Measurements from ENCODE around the gene ARFGAP3.

Gene ARFGAP3

DNA sequence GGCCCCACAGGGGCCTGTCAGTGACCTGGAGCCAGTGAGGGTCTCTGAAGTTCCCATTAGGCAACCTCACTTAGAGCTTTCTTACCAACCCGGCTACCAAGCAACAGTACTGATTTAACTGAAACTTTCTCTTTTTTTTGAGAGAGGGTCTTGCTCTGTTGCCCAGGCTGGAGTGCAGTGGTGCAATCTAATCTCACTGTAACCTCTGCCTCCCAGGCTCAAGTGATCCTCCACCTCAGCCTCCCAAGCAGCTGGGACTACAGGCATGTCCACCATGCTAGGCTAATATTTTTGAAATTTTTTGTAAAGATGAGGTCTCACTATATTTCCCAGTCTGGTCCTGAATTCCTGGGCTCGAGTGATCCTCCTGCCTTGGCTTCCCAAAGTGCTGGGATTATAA, 42.5 kb downstream of the ARFGAP3 start:
- DNase-seq: no peak

DNA sequence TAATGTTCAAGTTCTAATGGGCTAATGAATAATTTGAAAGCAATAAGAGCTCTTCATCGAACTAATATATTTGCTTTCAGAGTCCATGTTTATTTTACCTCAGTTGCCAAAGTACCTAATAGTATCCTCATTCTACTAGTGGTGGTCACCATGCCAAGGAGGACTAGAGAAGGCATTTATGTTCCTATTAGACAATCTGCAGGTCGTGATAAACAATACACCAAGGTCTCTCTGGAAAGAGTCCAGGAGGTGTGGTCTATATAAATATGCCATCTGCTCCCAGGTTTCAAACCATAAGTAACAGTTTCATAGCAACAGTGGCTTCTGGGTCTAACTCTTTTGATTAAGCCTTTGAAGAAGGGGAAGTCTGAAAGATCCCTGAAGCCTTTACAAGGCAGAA, 42.9 kb downstream of the ARFGAP3 start:
- DNase-seq: no peak

DNA sequence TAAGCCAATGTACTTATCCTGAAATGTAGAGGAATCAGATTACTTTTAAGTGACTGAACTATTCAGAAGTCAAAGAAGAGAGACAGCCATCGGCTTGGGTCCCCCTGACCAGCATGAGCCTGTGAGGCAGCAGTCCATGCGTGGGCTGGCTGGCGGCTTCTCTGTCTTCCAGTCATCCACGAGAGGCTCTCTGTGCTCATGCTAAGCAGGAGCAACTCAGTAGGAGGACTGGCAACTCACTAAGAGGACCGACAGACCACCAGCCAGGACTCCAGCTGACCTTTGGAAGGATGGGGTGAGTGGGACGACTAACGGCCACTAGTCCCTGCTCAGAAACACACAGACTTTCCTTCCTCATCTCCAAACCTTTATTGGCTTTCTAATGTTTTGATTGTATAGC, 43.6 kb downstream of the ARFGAP3 start:
- no peak for DNase-seq

DNA sequence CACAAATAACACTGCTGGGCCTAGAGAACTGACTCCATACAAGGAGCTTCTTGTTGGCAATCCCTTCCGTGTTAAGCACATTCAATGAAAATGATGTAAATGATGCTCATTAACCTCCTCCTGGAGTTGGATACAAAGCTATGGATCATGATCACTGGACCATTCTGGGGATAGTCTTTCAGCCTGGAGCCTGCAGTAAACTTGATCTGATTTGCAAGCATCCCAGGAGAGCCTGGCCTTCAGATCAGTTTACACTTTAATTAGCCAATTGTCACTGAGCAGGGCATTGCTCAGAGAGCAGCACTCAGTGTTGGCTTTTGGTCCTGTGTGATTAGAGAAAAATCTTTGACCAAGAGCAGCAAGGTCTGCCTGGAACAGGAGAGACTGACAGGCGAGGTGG, 45.6 kb downstream of the ARFGAP3 start:
- no peak for DNase-seq

DNA sequence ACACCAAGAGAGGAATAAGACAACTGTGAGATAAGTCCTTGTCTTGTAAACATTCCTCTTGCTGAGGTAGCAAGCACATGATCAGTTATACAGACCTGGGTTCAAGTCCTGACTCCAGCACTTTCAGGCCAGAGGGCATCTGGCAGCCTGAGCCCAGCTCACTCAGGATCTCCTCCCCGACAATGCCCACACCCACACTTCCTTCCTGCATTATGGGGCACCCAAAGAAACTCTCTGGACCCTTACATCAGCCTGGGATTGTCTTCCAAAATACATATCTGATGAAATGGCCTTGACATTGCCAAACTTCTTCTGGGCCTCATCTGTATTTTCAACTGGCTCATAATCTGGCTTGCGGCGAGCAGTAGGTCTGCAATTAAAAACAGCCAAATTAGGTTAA, 48.6 kb downstream of the ARFGAP3 start:
- DNase-seq: no peak

DNA sequence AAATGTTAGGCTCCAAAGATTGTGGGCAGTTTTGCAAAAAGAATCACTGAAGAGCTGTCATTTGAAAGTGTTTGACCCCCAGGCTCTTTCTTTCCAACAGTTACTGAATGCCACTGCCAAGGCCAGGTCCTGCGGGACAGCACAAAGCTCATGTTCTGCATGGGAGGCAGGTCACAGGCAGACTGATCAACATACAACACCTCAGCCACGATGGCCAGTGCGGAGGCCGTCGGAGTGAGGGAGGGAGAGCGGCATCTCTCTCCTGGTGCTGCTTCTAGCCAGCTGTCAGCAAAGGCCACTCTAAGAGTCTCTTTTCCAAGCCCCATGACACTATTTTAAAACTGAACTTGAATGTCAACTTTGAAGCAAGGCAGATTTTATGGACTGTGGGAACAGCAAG, 49.9 kb downstream of the ARFGAP3 start:
- DNase-seq: no peak

DNA sequence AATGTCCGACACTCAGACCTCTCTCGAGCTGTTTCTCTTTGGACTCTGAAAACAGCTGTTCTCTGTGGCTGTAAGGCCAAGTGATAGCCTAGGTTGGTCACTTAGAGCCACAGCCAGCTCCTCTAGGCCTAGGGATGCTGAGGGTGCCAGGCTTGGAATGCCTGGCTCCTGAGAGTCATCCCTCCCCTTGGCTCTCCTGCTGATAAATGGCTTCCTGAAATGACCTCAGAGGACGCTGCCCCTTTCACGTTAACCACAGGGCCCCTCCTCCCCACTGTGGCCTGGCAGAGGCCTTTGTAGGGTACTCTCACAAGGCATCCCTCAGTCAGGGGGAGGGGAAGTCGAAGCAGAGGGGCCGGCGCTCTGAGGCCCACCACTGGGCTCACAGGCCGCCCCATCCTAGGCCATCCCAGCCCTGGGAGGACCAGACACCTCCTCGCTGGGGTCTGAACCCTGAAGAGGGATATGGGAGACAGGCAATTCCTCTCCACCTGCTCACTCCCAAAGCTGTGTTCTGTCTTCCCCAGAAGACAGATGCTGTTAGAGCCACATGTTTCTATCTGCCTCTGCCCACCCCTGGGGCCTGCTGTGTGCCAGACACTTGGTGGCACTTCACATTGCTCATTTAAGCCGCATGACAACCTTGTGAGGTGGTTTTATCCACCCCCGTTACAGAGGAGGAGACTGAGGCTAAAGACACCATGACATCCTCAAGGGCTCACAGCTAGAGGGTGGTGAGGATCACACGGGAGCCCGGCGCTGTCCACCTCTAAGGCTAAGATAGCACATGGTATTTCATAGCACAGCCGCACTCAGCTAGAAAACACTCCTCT, 50.9 kb downstream of the ARFGAP3 start:
- DNase-seq: no peak

DNA sequence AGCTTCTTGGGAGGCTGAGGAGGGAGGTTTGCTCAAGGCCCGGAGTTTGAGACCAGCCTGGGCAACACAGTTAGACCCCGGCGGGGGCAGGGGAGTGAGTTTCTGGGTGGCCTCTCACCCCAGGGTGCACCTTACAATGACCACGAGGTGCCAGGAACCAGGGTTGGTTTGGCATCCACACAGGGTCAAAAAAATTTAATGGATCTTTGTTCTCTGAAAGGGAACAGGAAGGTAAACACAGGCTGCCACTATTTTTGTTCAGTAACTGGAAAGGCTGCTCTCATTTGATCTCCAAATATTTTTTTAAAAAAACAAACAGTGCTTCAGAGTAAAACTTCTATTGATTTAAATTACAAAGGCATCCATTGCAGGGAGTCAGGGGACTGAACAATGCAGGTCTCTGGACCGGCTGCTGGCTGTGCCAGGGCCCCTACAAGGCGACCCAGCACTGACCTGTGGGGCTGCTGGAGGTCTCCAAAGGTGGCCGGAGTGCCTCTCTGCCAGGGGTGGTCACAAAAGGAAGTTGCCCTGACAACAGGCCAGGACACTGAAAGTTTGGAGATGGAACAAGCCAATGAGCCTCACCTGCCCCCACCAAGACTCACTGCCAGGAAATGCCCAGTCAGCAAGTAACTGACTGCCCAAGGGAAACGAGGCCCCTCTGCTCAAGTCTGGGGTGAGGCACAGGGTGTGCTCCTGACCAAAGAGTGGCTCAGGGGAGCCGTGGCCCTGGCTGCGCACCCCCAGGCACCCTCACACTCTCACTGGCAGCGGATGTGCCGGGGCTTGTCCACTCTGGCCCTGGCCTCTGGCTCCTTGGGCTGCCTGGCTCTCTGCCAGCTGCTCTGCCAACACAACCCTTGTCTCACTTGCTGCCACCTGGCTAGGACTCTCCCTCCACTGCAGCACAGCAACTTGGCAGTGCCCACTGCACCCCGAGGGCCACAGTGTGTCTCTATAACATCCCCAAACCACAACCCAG, 51.8 kb downstream of the ARFGAP3 start:
- DNase-seq: no peak

DNA sequence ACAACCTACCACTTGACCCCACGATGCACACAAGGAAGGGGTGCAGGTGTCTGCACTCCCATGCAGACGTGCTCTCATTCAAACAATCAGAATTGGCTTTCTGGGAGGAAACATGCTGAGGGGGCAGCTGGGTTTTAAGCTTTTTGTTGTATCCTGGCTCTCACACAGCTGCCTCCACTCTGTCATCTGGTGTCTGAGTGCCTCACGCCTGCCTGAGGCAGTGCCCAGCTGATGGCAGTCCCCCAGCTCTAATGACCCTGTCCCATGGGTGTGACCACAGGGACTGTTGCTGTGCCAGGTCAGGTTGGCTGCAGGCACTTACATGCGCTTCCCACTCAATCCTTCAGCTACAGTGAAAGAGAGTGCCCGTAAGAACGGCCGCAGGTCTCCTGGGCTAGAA, 53.7 kb downstream of the ARFGAP3 start:
- no peak for DNase-seq

DNA sequence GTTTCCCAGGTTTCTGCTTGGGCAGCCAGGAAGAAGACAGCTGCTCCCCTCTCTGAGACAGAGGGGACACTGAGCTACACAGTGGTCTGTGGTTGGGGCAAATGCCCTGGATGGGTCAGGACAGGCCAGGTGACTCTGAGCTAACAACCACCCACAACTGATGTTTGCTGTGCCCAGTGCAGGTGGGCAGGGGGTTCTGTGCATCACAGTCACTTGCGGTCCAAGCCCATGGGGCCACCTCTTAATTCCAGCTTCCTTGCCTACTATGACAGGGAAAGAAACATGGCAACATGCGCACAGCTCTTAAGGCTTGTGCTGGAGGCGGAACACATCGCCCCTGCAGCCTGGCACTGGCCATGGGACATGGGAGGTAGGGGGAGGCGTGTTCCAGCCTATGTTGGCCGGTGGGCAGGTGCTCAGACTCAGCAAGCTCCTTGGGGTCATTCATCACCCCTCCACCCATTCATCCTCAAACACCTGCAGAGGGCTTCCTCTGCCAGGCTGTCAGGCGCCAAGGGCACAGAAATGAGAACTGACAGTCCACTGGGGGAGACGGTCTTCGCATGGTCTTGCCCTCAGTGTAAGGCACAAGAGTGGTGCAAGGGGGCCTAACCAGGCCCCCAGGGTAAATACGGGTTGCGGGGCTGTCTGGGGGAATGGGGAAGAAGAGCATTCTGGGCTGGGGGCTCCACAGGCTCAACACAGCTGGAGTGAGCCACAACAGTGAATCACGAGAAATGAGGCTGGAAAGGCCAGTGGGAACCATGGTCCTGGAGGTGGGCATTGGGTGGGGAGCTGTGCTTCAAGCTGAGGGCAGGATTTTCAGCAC, 55.6 kb downstream of the ARFGAP3 start:
- no peak for DNase-seq

DNA sequence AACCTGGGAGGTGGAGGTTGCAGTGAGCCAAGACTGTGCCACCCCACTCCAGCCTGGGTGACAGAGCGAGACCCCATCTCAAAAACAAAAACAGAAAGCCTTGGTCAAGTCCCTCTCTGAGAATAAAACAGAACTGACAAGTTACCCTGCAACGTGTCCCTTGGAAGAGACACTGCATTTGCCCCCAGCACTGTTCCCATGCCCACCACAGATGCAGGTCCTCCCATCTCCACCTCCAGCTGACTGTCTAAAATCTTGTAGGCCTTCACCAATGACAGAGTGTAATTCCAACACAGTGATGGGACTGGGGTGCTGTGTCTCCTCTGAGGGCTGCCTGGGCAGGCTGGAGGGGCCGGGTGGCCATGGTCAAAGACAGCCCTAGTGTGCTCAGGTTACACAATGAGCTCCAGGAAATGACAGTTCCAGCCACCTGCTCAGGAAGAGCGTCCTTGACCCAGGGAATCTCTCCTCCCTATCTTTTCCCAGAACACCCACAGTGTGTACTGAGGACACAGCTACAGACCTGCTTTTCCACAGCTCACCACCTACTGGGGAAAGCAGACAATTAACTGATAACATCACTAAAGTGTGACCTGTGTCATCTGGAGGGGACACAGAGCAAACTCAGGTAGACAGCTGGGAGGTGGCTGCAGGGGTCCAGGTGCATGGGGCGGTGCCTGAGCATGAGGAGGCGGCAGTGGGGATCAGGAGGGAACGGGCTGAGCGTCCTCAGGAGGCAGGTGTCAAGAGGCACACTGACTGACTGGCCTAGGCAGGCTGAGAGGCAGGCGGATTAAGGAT, 56.4 kb downstream of the ARFGAP3 start:
- no peak for DNase-seq

DNA sequence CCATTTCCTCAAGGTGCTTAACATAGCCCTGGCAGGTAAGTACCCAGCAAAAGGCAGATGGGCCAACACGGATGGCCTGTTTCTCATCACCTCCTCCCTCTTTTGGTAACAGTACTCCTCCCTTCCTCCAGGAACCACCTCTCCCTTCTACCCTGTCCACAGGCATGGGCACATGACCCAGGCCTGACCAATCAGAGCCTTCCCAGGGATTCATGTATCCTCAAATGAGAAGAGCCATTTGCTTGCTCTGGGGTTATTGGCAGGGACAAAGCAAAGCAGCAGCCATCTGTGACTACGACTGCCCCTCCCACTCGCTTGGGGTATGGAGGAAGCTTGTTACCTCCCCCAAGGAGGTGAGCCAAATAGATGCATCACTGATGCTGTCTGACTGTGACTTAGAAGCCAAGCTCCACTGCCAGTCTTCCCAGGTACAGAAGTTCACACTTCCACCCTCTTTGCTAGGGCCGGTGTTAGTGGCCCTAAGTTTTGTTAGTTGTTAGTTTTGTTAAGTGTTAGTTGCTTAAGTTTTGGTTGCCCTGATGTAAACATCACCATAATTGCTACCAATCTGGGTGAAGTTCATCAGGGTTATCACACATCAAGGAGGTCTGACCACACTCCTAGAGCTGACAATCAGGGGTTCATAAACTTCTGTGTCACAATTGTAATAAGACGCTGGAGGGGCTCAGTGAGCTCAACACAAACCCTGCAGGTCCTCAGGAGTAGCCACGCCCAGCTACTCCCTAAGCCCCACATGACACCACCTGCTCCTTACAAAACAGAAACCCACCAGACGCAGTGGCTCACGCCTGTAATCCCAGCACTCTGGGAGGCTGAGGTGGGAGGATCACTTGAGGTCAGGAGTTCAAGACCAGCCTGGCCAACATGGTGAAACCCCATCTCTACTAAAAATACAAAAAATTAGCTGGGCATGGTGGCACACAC, 57.3 kb downstream of the ARFGAP3 start:
- DNase-seq: peak; percentile 19

DNA sequence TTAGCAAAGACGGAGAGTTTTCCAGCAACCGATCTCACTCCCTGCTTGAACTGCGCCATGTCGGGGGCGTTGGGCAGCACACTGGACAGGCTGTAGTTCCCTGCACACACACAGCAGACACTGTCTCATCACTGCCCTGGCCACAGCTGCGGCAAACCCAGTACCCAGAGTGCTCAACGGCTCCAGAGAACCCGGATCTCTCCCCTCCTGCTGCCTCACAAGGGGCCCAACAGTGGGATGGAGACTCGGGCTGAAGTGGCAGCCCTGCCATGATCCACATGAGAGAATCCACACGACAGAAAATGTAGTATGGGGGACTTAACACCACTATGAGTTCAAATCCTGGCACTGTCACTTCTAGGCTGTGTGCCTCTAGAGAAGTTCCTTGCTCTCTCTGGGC, 58.0 kb downstream of the ARFGAP3 start:
- no peak for DNase-seq

DNA sequence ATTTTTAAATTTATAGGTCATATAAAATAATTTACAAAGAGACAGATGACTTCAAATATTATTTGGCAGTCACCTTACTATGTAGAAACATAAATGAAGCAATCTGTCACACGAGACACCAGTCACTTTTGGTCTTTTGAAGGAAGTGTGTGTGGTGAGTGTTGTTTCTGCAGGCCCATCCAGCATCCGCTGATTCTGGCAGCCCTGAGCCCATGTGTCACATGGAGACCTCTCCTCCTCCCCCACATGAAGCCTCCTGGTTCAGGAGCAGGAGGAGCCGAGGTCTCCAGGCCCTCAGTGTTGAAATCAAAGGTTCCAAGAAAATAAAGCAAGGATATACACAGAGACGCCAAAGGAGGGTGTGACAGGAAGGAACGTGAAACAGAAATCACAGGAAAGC, 60.1 kb downstream of the ARFGAP3 start:
- no peak for DNase-seq

DNA sequence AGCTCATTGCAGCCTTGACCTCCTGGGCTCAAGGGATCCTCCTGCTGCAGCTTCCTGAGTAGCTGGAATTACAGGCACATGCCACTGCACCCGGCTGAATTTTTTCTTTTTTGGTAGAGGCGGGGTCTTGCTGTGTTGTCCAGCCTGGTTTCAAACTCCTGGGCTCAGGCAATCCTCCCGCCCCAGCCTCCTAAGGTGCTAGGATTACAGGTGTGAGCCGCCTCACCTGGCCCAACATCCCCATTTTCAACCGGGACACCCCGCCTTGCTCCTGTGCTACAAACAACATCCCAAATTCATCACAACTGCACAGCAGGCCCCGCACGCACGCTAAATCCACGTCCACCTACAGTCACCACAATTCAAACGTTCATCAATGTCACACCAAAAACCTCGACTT, 61.0 kb downstream of the ARFGAP3 start:
- no peak for DNase-seq

DNA sequence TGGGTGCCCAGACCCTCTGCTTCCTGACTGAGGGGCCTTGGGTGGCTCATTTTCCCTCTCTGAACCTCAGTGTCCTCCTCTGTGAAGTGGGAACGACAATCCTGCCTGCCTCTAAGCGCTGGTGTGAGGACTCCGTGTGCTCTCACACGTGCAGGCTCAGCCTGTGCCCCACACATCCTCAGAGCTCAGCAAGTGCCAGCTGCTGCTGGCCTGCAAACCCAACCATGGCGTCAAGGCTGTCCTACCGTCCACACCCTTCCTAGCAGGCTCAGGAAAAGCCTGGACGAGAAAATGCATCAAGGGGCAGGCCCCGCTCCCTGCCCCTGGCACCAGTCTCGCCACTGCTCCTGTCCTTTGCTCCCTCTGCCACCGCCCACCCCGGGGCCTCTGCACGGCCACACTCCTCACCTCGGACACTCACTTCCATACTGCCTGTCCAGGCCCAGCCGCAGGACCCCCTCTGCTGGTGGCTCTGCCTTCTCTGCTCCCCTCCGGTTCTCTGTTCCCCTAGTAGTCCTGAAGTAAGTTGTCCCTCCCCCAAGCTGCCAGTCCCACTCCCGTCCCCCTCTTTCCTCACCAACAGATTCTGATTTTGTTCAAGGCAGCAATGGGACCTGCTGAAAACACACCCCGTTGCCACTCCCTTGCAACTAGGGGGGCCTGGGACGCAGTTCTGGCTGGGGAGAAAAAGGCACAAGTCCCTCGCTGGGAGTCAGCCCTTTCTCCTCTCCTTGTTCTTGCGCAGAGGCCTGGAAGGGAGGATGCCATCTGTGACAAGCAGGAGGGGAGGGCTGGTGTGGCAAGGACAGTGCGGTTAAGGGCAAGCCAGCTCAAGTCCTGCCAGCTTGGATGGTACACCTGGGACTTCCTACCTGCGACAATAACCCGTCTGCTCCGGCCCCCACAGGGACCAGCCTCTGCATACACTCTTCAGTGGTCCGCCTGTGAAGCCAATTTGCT, 62.2 kb downstream of the ARFGAP3 start:
- no peak for DNase-seq

DNA sequence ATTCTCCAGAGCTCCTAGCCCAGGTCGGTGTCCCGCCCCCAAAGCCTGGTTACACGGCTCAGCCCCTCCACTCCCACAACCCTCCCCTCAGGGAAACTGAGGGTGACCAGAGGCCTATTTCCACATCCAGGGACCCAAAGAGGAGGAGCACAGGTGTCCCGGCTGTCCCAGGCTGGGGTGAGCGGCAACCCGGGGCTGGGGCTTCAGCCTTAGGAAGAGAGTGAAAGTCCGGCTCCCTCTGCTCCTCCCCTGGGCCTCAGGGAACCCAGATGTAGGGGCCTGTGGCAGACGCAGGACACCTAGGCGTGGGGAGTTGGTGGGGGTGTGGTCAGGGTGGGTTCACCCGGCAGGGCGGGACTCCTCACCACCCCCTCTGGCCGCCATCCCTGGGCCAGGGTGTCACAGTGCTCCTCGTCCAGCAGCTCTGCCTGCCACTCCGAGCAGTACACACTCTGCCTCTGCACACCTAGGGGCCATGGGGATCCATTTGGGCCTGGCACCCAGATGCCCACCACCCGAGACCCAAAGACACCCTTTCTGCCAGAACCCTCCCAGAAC, 63.1 kb downstream of the ARFGAP3 start:
- DNase-seq: no peak

DNA sequence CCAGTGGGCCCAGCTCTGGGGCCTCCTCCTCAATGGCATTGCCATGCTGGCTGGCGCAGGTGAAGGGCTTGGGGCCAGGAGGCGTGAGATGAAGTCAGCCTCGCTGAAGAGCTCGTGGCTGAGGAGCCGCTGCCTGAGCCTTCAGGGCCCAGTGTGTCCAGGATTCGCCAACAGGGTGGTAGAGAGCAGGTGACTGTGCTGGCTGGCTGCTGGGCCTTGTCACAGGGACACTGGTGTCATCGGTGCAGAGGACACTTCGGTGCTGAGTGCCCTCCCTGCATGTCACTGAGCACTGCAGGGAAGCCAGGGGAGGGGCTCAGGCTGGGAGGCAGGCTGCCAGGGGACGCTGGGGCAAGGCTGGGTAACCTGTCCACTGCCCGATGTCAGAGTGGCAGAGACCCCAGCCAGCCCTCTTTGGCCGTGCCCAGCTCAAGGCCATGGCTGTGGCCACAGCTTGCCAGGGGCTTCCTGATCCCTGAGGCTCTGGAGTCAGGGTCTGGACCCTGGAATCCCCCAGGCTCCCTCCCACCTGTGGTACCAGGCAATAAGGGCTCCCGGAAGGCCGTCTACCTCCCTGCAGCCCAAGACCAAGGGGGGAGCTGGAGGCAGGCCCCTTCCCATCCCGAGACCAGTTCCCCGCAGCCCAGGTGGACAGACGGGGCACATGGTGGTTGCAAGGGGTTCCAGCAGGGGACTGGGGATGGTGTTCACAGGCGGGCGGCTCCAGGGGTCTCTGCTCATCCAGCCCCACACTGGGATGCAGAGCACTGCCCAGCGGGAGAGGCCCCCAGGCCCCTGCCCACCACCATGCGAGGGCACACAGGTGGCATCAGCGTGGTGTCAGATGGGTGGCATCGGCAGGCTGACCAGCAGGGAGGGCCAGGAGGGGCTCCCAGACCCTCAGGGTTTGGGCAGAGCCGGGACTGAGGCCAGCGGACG, 63.9 kb downstream of the ARFGAP3 start:
- DNase-seq: no peak

All from kidney glomerular epithelial cell (primary cell).